Fibroblast of mammary gland (primary cell): ENCODE data around the gene CLCN3.
A peak's percentile ranks its signal among the peaks of the same experiment; 100 is the strongest.
"Not testable (repeated sequence)": the region's sequence is repeated elsewhere in the genome, so short reads cannot be mapped to it uniquely, and the experiment has no call there.

ENCODE experiments used
- DNase-seq: peaks from one replicate; pipeline ENCODE4 v3.0.0-alpha.2; 2010; ENCODE audit warnings: low read depth
- H3K4me3 ChIP-seq: 2 replicates; pipeline ENCODE4 v1.5.1; 2011; ENCODE audit warnings: low read depth, mild to moderate bottlenecking, low read length, moderate library complexity; ENCODE audit not compliant: control insufficient read depth
- CTCF ChIP-seq: conservative IDR thresholded peaks from 2 replicates; pipeline ENCODE4 v1.5.1; 2011; ENCODE audit warnings: low read depth, low read length, inconsistent platforms; ENCODE audit not compliant: control insufficient read depth, insufficient read depth

Gene CLCN3

GRCh38 chr4:169618286-169618685, 2.1 kb upstream of the CLCN3 start:
- peak; percentile 59 for DNase-seq
- H3K4me3 ChIP-seq: no peak overlapping the region
- no peak for TF ChIP-seq CTCF

GRCh38 chr4:169618986-169619385, 1.4 kb upstream of the CLCN3 start:
- DNase-seq: no peak
- no peak for TF ChIP-seq CTCF
- no peak overlapping the region for H3K4me3 ChIP-seq

GRCh38 chr4:169619518-169619957, 840 bp upstream of the CLCN3 start:
- TF ChIP-seq CTCF: peak; percentile 59
- peak; percentile 59 for DNase-seq
- peak overlapping the region; percentile 89 for H3K4me3 ChIP-seq

- DNase-seq: peak; percentile 26
- peak overlapping the region; percentile 89 for H3K4me3 ChIP-seq
- no peak for TF ChIP-seq CTCF
These were observed 486 bp downstream of the CLCN3 start for GRCh38 chr4:169620880-169621248.

- H3K4me3 ChIP-seq: peak overlapping the region; percentile 89
- peak; percentile 76 for DNase-seq
- no peak for TF ChIP-seq CTCF
These were observed 1.5 kb downstream of the CLCN3 start for GRCh38 chr4:169621731-169622492.

- no peak for DNase-seq
These were observed 2.2 kb downstream of the CLCN3 start for GRCh38 chr4:169622566-169622965.

GRCh38 chr4:169624012-169624411, 3.6 kb downstream of the CLCN3 start:
- H3K4me3 ChIP-seq, DNase-seq: not testable (repeated sequence)

More at GRCh38 chr4:169622566-169622965, 2.2 kb downstream of the CLCN3 start:
- no peak for TF ChIP-seq CTCF
- peak overlapping the region; percentile 89 for H3K4me3 ChIP-seq
